Activated B cell treated with CpG ODN at 0.5 μM for 24 hours (primary cell): ENCODE data around the gene VWC2L. TPM values are rescaled to one million over a fixed set of nuclear protein-coding genes. Genes with fewer than 3 reads are reported as not detected.

Experiments
- ATAC-seq: fragments of 200-7000 bp; cut with Tn5 transposase; one replicate; pipeline ENCODE4 v1.10.0; 2021; ENCODE audit warnings: low read depth, mild to moderate bottlenecking, moderate library complexity
- CTCF ChIA-PET: fragments of 350-600 bp; sonication (Branson Sonifier 250); formaldehyde crosslinking; loops from one replicate; lab custom pipeline; 2021; ENCODE audit warnings: antibody characterized with exemption; lab: Charles Lee
- POLR2A ChIA-PET: fragments of 350-600 bp; sonication (Branson Sonifier 250); formaldehyde crosslinking; loops from one replicate; lab custom pipeline; 2021; ENCODE audit warnings: antibody characterized with exemption; lab: Charles Lee
- DNase-seq: peaks from one replicate; pipeline ENCODE4 v3.0.0; 2022
- H3K27ac Mint-ChIP-seq: one replicate; pipeline ENCODE4 v1.8.0; 2020; ENCODE audit warnings: mixed read lengths
- H3K27me3 Mint-ChIP-seq: one replicate; pipeline ENCODE4 v1.8.0; 2021; ENCODE audit warnings: mixed read lengths
- H3K36me3 Mint-ChIP-seq: one replicate; pipeline ENCODE4 v1.8.0; 2021; ENCODE audit warnings: low read depth, mixed read lengths
- H3K4me1 Mint-ChIP-seq: one replicate; pipeline ENCODE4 v1.8.0; 2021; ENCODE audit warnings: mixed read lengths
- H3K4me3 Mint-ChIP-seq: one replicate; pipeline ENCODE4 v1.8.0; 2020; ENCODE audit warnings: mild to moderate bottlenecking, mixed read lengths
- H3K9me3 Mint-ChIP-seq: one replicate; pipeline ENCODE4 v1.8.0; 2020; ENCODE audit warnings: mixed read lengths
- CTCF ChIP-seq: fragments of 200-600 bp; IDR thresholded peaks from one replicate; pipeline ENCODE4 v1.8.0; 2022; ENCODE audit warnings: antibody characterized with exemption, mild to moderate bottlenecking
- intact Hi-C: fragments of 100-400 bp; cut with micrococcal nuclease; formaldehyde crosslinking; loops from one replicate; pipeline ENCODE4 v1.15.1; 2024
- total RNA-seq: library from RNA; stranded (reverse); gene quantifications from 2 replicates; pipeline ENCODE4 v1.2.3, GENCODE V29; 2022

Gene VWC2L
- total RNA-seq, 1 donor from 2014 or later, result not detected

GRCh38 chr2:214471990-214472389, 61.1 kb downstream of the VWC2L start:
- ChIA-PET CTCF (no interaction called here), POLR2A (no interaction called here)
- Mint-ChIP-seq H3K4me3 (no peak overlapping the region), H3K27me3 (no peaks in the 10 kb centered on the region), H3K36me3 (no peaks in the 10 kb centered on the region), H3K4me1 (no peaks in the 10 kb centered on the region), H3K9me3 (no peaks in the 10 kb centered on the region), H3K27ac (no peak overlapping the region)
- DNase-seq (no peak), ATAC-seq (no peak)
- no peak for TF ChIP-seq CTCF
- intact Hi-C loops, result no loop called here

GRCh38 chr2:214477305-214477704, 66.5 kb downstream of the VWC2L start:
- no peaks in the 10 kb centered on the region for H3K36me3 Mint-ChIP-seq
- no peaks in the 10 kb centered on the region for H3K4me1 Mint-ChIP-seq
- CTCF ChIA-PET, result no interaction called here
- no peak for TF ChIP-seq CTCF
- intact Hi-C loops, result no loop called here
- H3K4me3 Mint-ChIP-seq, result no peak overlapping the region
- H3K27me3 Mint-ChIP-seq, result no peaks in the 10 kb centered on the region
- no peaks in the 10 kb centered on the region for H3K9me3 Mint-ChIP-seq
- ATAC-seq (no peak), DNase-seq (no peak)
- no peak overlapping the region for H3K27ac Mint-ChIP-seq
- POLR2A ChIA-PET, result no interaction called here

GRCh38 chr2:214481204-214481603, 70.3 kb downstream of the VWC2L start:
- H3K9me3 Mint-ChIP-seq, result no peaks in the 10 kb centered on the region
- POLR2A ChIA-PET, result interaction anchor here (0.6 kb wide), 1 partner anchor 167 kb away, joined by 3 read pairs; no protein-coding TSS in a partner anchor

GRCh38 chr2:214482728-214483127, 71.9 kb downstream of the VWC2L start:
- no peak for DNase-seq
- TF ChIP-seq CTCF, result no peak
- Mint-ChIP-seq H3K36me3 (no peaks in the 10 kb centered on the region), H3K9me3 (no peaks in the 10 kb centered on the region), H3K27me3 (no peaks in the 10 kb centered on the region), H3K4me1 (no peaks in the 10 kb centered on the region), H3K27ac (no peak overlapping the region), H3K4me3 (no peak overlapping the region)
- intact Hi-C loops, result no loop called here
- no peak for ATAC-seq
- CTCF ChIA-PET, result no interaction called here
- POLR2A ChIA-PET, result no interaction called here

More at GRCh38 chr2:214481204-214481603, 70.3 kb downstream of the VWC2L start:
- Mint-ChIP-seq H3K4me1 (no peaks in the 10 kb centered on the region), H3K27ac (no peak overlapping the region), H3K4me3 (no peak overlapping the region), H3K27me3 (no peaks in the 10 kb centered on the region), H3K36me3 (no peaks in the 10 kb centered on the region)
- no peak for DNase-seq
- no peak for ATAC-seq
- TF ChIP-seq CTCF, result no peak
- CTCF ChIA-PET, result no interaction called here
- intact Hi-C loops, result no loop called here

GRCh38 chr2:214484239-214484638, 73.4 kb downstream of the VWC2L start:
- ChIA-PET CTCF (interaction anchor here (0.6 kb wide), 1 partner anchor 916 kb away, joined by 3 read pairs; no protein-coding TSS in a partner anchor), POLR2A (no interaction called here)
- Mint-ChIP-seq H3K4me3 (no peak overlapping the region), H3K4me1 (no peaks in the 10 kb centered on the region), H3K9me3 (no peaks in the 10 kb centered on the region), H3K27me3 (no peaks in the 10 kb centered on the region), H3K27ac (no peak overlapping the region), H3K36me3 (no peaks in the 10 kb centered on the region)
- DNase-seq (no peak), ATAC-seq (no peak)
- intact Hi-C loops, result no loop called here
- no peak for TF ChIP-seq CTCF
